ENCODE results near the gene ABHD8. TPM values are rescaled to one million over a fixed set of nuclear protein-coding genes. Genes with fewer than 3 reads are reported as not detected.

The ABHD8 gene
- total and polyA plus RNA-seq, 2 of the 13 experiments (the other 11 are each of a cell fraction or from before 2014, with no cell fraction given): 6.3 to 7.2 TPM

GRCh38 chr19:17243211-17243829 lies 59.9 kb downstream of the ABHD8 start (continued):
- TF ChIP-seq ZBTB4 (CRISPR knock-in tag; IDR thresholded peaks at IDR 0.05; ENCODE audit: borderline replicate concordance): no peak
- peak; percentile 41 for TF ChIP-seq PAXIP1 (CRISPR knock-in tag; conservative IDR thresholded peaks at IDR 0.05)
- peak; percentile 48; the same call in 1 of the 2 replicates for TF ChIP-seq ZFX (CRISPR knock-in tag; IDR thresholded peaks at IDR 0.05; ENCODE audit: low read depth)
- TF ChIP-seq ZNF740 (CRISPR knock-in tag; IDR thresholded peaks at IDR 0.05): 0 out of 2 replicates have a peak, but pooled peaks have one; percentile 17
- TF ChIP-seq MXI1 (IDR thresholded peaks at IDR 0.05; ENCODE audit: borderline replicate concordance, low read depth, low read length): peak; percentile 54; the same call in 1 of the 3 replicates
- no peak for TF ChIP-seq XBP1 (CRISPR knock-in tag; IDR thresholded peaks at IDR 0.05)
- TF ChIP-seq POLR2AphosphoS2 (IDR thresholded peaks at IDR 0.05; ENCODE audit: low read depth, low read length): no peak
- TF ChIP-seq ADNP (CRISPR knock-in tag; IDR thresholded peaks at IDR 0.05): no peak
- no peak for TF ChIP-seq PRPF4 (IDR thresholded peaks at IDR 0.05; ENCODE audit: low read depth, low read length, poor library complexity, severe bottlenecking)
- no peak for TF ChIP-seq ZNF792 (CRISPR knock-in tag; IDR thresholded peaks at IDR 0.05)
- TF ChIP-seq ZNF597 (CRISPR knock-in tag; IDR thresholded peaks at IDR 0.05): no peak
- TF ChIP-seq ZNF557 (CRISPR knock-in tag; IDR thresholded peaks at IDR 0.05): no peak
- TF ChIP-seq ZBTB42 (CRISPR knock-in tag; IDR thresholded peaks at IDR 0.05): no peak
- 0 out of 2 replicates have a peak, but pooled peaks have one; percentile 4 for TF ChIP-seq ARID4A (CRISPR knock-in tag; IDR thresholded peaks at IDR 0.05; ENCODE audit: borderline replicate concordance)
- no peak for TF ChIP-seq KMT2A (CRISPR knock-in tag; IDR thresholded peaks at IDR 0.05)
- TF ChIP-seq ZNF430 (CRISPR knock-in tag; IDR thresholded peaks at IDR 0.05): peak; percentile 43; the same call in 1 of the 2 replicates
- 0 out of 2 replicates have a peak, but pooled peaks have one; percentile 4 for TF ChIP-seq KLF12 (CRISPR knock-in tag; IDR thresholded peaks at IDR 0.05; ENCODE audit: borderline replicate concordance)
